Gastroesophageal sphincter (tissue), 3 donors: ENCODE data around the gene PRPF38A.

ENCODE experiments used
- POLR2A ChIP-seq, 2 donors: fragments of 450-650 bp; IDR thresholded peaks; one replicate each; pipeline ENCODE4 v1.6.1; 2017; ENCODE audit warnings: antibody characterized with exemption in 2 of 2, mild to moderate bottlenecking in 2 of 2, moderate library complexity in 1 of 2
- TF ChIP-seq, protein P1 (sequence below), 4 experiments: fragments of 200-600 bp in 2 of 4; fragments of 450-650 bp in 2 of 4; sonication (generic) in 1 of 4; IDR thresholded peaks; one replicate each; pipeline ENCODE4 v1.5.1; 2017 to 2019; ENCODE audit warnings: antibody characterized with exemption in 4 of 4, mild to moderate bottlenecking in 2 of 4, moderate library complexity in 2 of 4

DNA sequence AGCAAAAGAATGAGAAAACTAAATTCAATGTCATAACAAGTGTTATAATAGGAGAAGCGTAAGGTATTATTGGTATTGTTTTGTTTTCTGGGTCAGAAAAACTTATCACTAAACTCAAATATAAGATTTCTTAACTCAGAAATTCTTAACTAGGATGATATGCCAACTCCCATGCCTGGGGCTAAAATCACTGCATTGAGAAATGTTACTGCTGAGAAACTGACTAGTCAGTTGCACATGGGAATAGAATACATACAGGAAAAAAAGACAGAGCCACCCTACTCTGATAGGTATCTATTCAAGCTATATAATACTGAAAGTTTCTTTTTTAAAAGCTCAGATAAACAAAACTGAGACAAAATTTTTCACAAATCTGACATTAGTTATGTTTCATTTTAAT lies 56.3 kb downstream of the PRPF38A start:
- TF ChIP-seq, protein P1, sequence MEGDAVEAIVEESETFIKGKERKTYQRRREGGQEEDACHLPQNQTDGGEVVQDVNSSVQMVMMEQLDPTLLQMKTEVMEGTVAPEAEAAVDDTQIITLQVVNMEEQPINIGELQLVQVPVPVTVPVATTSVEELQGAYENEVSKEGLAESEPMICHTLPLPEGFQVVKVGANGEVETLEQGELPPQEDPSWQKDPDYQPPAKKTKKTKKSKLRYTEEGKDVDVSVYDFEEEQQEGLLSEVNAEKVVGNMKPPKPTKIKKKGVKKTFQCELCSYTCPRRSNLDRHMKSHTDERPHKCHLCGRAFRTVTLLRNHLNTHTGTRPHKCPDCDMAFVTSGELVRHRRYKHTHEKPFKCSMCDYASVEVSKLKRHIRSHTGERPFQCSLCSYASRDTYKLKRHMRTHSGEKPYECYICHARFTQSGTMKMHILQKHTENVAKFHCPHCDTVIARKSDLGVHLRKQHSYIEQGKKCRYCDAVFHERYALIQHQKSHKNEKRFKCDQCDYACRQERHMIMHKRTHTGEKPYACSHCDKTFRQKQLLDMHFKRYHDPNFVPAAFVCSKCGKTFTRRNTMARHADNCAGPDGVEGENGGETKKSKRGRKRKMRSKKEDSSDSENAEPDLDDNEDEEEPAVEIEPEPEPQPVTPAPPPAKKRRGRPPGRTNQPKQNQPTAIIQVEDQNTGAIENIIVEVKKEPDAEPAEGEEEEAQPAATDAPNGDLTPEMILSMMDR (IDR thresholded peaks at IDR 0.05), result no peak
- no peak for TF ChIP-seq POLR2A (IDR thresholded peaks at IDR 0.05)
